Kidney (tissue), 14 donors: ENCODE data around the gene MAD1L1. TPM values are rescaled to one million over a fixed set of nuclear protein-coding genes. Genes with fewer than 3 reads are reported as not detected.

Experiments used
- DNase-seq, 5 donors: peaks; one replicate each; pipeline ENCODE4 v3.0.0-alpha.2; 2013 to 2020
- FAIRE-seq: peaks from 2 replicates; lab custom pipeline; 2012; peaks lifted over from hg19 to GRCh38; lab: Jason Lieb, UNC
- H3K27ac ChIP-seq, 2 donors: one replicate each; pipeline ENCODE4 v1.7.0; 2013; ENCODE audit warnings: low read depth in 2 of 2, low read length in 2 of 2, inconsistent platforms in 1 of 2
- H3K27me3 ChIP-seq: one replicate; pipeline ENCODE4 v1.7.1; 2013; ENCODE audit warnings: low read length, inconsistent platforms; ENCODE audit not compliant: control insufficient read depth, insufficient read depth
- H3K36me3 ChIP-seq, 3 donors: one replicate each; pipeline versions ENCODE4 v1.7.0 to v1.7.1; 2013; ENCODE audit warnings: low read length in 3 of 3, control low read depth in 1 of 3, inconsistent platforms in 1 of 3; ENCODE audit not compliant: insufficient read depth in 3 of 3, control insufficient read depth in 2 of 3
- H3K4me1 ChIP-seq, 3 donors: one replicate each; pipeline versions ENCODE4 v1.7.0 to v1.7.1; 2013; ENCODE audit warnings: low read length in 3 of 3, inconsistent platforms in 1 of 3, low read depth in 1 of 3; ENCODE audit not compliant: control insufficient read depth in 2 of 3, insufficient read depth in 2 of 3
- H3K4me3 ChIP-seq, 3 donors: one replicate each; pipeline versions ENCODE4 v1.7.0 to v1.8.1; 2013; ENCODE audit warnings: low read length in 3 of 3, control low read depth in 1 of 3, inconsistent platforms in 1 of 3
- H3K9ac ChIP-seq, 3 donors: one replicate each; pipeline versions ENCODE4 v1.7.0 to v1.7.1; 2013; ENCODE audit warnings: low read length in 3 of 3, control low read depth in 1 of 3, inconsistent platforms in 1 of 3
- H3K9me3 ChIP-seq, 3 donors: one replicate each; pipeline versions ENCODE4 v1.7.0 to v1.7.1; 2013; ENCODE audit warnings: low read length in 3 of 3, control low read depth in 1 of 3, inconsistent platforms in 1 of 3; ENCODE audit not compliant: control insufficient read depth in 2 of 3, insufficient read depth in 1 of 3
- CTCF ChIP-seq: IDR thresholded peaks from 3 replicates; pipeline ENCODE4 v1.5.1; 2012; ENCODE audit warnings: mild to moderate bottlenecking, moderate library complexity, borderline replicate concordance; ENCODE audit not compliant: insufficient read depth; ENCODE audit errors: extremely low read depth
- intact Hi-C: fragments of 100-400 bp; cut with DNase I; formaldehyde crosslinking; loops from one replicate; pipeline ENCODE4 v1.11.1; 2022
- polyA plus RNA-seq: library from polyadenylated mRNA; stranded (reverse); fragments of 350-450 nt; fragmentation: Illumina TruSeq; extraction: RNeasy Lipid Tissue Mini Kit (QIAGEN cat#74804); gene quantifications from one replicate; pipeline ENCODE4 v1.2.3, GENCODE V29; 2014; ENCODE audit warnings: low read depth, low replicate concordance; ENCODE audit not compliant: insufficient read depth
- total RNA-seq: library from RNA; stranded (reverse); fragmentation: NEBNext Ultra II Directional; extraction: Animal tissue kit (Norgen Biotek cat#: 25700); gene quantifications from one replicate; pipeline ENCODE4 v1.2.1, GENCODE V29; 2021
- donor health status: control.
- donor health status: control.
- donor health status: control.
- donor health status: control.
- donor health status: control.
- donor health status: DM: yes; HTN: yes; CAD: no.
- donor health status: Normal renal cell carcinoma (clear cell type).

The MAD1L1 gene
- total and polyA plus RNA-seq, 2 donors from 2014 or later: 33.2 to 45.2 TPM

DNA sequence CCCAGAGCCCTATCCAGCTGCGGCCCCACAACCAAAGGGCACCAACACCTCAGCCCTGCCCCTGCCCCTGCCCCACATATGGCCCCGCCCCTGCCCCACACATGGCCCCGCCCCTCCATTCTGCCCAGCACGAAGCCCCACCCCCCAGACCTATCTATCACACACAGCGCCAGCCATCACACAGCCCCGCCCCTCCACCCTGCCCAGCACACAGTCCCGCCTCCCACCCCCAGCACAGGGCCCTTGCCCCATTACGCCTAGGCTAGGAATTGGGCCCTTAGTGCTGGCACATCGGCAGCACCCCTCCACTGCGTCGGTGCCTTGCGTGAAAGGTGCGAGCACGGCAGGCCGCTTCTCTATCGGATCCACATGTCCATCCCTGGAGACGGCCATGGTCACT lies 126.8 kb downstream of the MAD1L1 start:
- Histone ChIP-seq H3K4me3 (no peak overlapping the region), H3K9me3 (no peaks in the 10 kb centered on the region), H3K9ac (no peak overlapping the region), H3K27ac (no peak overlapping the region), H3K27me3 (no peaks in the 10 kb centered on the region), H3K4me1 (peaks cover 6 to 21% (median 9%) of the 10 kb centered on the region in 3 donors), H3K36me3 (no peaks in the 10 kb centered on the region)
- no peak for FAIRE-seq
- no peak for TF ChIP-seq CTCF
- intact Hi-C loops: no loop called here
- DNase-seq: no peak

DNA sequence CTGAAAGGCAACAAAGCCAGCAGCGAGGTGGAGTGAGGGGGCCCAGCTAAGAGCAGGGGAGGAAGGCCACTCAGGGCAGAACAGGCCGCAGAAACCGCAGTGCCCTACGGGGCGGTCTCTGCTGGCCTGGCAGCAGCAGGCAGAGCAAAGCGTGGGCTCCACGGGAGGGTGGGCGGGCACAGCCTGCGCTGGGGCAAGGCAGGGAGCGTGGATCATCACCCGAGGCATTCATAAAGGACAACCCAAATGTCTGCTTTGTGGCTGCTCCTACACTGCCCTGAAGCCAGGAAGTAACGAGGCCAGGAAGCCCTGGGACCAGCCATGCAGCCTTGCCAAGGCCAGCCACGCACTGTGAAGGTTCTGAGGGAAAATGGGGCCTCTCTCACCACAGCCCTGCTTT lies 127.5 kb downstream of the MAD1L1 start:
- no peak for DNase-seq
- H3K27me3 ChIP-seq: no peaks in the 10 kb centered on the region
- H3K36me3 ChIP-seq: no peaks in the 10 kb centered on the region
- no peaks in the 10 kb centered on the region for H3K9me3 ChIP-seq
- intact Hi-C loops: no loop called here
- H3K4me1 ChIP-seq: peaks cover 4 to 18% (median 4%) of the 10 kb centered on the region in 3 donors
- H3K27ac ChIP-seq: peak overlapping the region in 1 of 2 donors; percentile 11
- no peak for TF ChIP-seq CTCF
- H3K9ac ChIP-seq: no peak overlapping the region
- no peak overlapping the region for H3K4me3 ChIP-seq
- FAIRE-seq: no peak

DNA sequence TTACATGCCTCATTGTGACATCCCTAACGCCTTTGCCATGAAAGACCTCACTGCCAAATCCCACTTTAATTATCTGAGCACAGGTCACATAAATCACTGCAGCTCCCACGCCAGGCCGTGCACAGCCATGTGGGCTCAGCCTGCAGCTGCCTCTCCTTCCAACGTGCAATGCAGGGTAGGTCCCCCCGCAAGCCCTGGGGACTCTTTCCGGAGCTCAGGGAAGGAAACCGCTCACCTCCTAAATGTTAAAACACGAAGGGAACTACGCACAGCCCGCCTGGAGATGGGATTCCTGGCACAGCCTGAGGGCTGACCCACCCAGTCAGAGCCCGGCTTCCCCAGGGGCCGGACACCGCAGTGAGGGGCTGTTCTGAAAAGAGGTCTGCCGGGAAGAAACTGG lies 128.0 kb downstream of the MAD1L1 start:
- intact Hi-C loops: no loop called here
- H3K27me3 ChIP-seq: no peaks in the 10 kb centered on the region
- H3K36me3 ChIP-seq: no peaks in the 10 kb centered on the region
- no peaks in the 10 kb centered on the region for H3K9me3 ChIP-seq
- H3K27ac ChIP-seq: peak overlapping the region; percentile 23 to 43
- peak overlapping the region in 1 of 3 donors; percentile 46 for H3K9ac ChIP-seq
- TF ChIP-seq CTCF: no peak
- H3K4me3 ChIP-seq: no peak overlapping the region
- peaks cover 4 to 18% (median 4%) of the 10 kb centered on the region in 3 donors for H3K4me1 ChIP-seq
- FAIRE-seq (no peak), DNase-seq (peak in 4 of 5 donors; percentile 77 to 89 (median 84))
